CD4-positive, alpha-beta T cell (primary cell): ENCODE data around the gene KRTAP6-1. TPM values are rescaled to one million over a fixed set of nuclear protein-coding genes. Genes with fewer than 3 reads are reported as not detected.

Experiments used
- ATAC-seq: fragments of 200-7000 bp; cut with Tn5 transposase; one replicate; pipeline ENCODE4 v1.10.0; 2022; ENCODE audit warnings: mild to moderate bottlenecking; ENCODE audit not compliant: poor library complexity
- CTCF ChIA-PET: fragments of 350-600 bp; sonication (Branson Sonifier 250); formaldehyde crosslinking; loops from one replicate; lab custom pipeline; 2021; ENCODE audit warnings: antibody characterized with exemption, inconsistent platforms; lab: Charles Lee
- POLR2A ChIA-PET: fragments of 350-600 bp; sonication (Branson Sonifier 250); formaldehyde crosslinking; loops from one replicate; lab custom pipeline; 2021; ENCODE audit warnings: antibody characterized with exemption, inconsistent platforms; lab: Charles Lee
- DNase-seq, 14 experiments: peaks; one replicate each; pipeline ENCODE4 v3.0.0-alpha.2; 2013 to 2020; ENCODE audit warnings: mixed read lengths in 2 of 14
- H3K27ac ChIP-seq, 2 donors: one replicate each; pipeline versions ENCODE4 v1.5.1 to v1.7.0; 2013; ENCODE audit warnings: low read length in 2 of 2, low read depth in 1 of 2, mild to moderate bottlenecking in 1 of 2
- H3K27me3 ChIP-seq, 2 experiments: 1 replicate in 1 of 2; 2 replicates in 1 of 2; pipeline versions ENCODE4 v1.6.1 to v1.7.0; 2013; ENCODE audit warnings: low read length in 2 of 2, control low read depth in 1 of 2, mild to moderate bottlenecking in 1 of 2, moderate library complexity in 1 of 2; ENCODE audit not compliant: insufficient read depth in 2 of 2, control insufficient read depth in 1 of 2
- H3K36me3 ChIP-seq: one replicate; pipeline ENCODE4 v1.6.1; 2013; ENCODE audit warnings: low read length, control low read depth; ENCODE audit not compliant: insufficient read depth
- H3K4me1 ChIP-seq: one replicate; pipeline ENCODE4 v1.6.1; 2013; ENCODE audit warnings: low read length, control low read depth; ENCODE audit not compliant: insufficient read depth
- H3K4me3 ChIP-seq: one replicate; pipeline ENCODE4 v1.5.1; 2013; ENCODE audit warnings: mild to moderate bottlenecking, low read length, moderate library complexity
- H3K9me3 ChIP-seq, 2 experiments: 1 replicate in 1 of 2; 2 replicates in 1 of 2; pipeline versions ENCODE4 v1.6.1 to v1.7.0; 2013; ENCODE audit warnings: low read length in 2 of 2, mild to moderate bottlenecking in 2 of 2, control low read depth in 1 of 2, moderate library complexity in 1 of 2; ENCODE audit not compliant: control insufficient read depth in 1 of 2, insufficient read depth in 1 of 2
- H3K27ac Mint-ChIP-seq: one replicate; pipeline ENCODE4 v1.8.0; 2020; ENCODE audit warnings: mixed read lengths
- H3K27me3 Mint-ChIP-seq: one replicate; pipeline ENCODE4 v1.8.0; 2021; ENCODE audit warnings: mixed read lengths
- H3K36me3 Mint-ChIP-seq: one replicate; pipeline ENCODE4 v1.8.0; 2021; ENCODE audit warnings: low read depth, mixed read lengths
- H3K4me1 Mint-ChIP-seq: one replicate; pipeline ENCODE4 v1.8.0; 2021; ENCODE audit warnings: low read depth, mixed read lengths
- H3K4me3 Mint-ChIP-seq: one replicate; pipeline ENCODE4 v1.8.0; 2020; ENCODE audit warnings: mild to moderate bottlenecking, mixed read lengths
- H3K9me3 Mint-ChIP-seq: one replicate; pipeline ENCODE4 v1.8.0; 2020; ENCODE audit warnings: mixed read lengths
- CTCF ChIP-seq: fragments of 200-600 bp; IDR thresholded peaks from one replicate; pipeline ENCODE4 v1.8.0; 2022; ENCODE audit warnings: antibody characterized with exemption, mild to moderate bottlenecking
- intact Hi-C, 2 experiments: fragments of 100-400 bp; cut with DNase I in 1 of 2; cut with micrococcal nuclease in 1 of 2; formaldehyde crosslinking; loops; one replicate each; pipeline versions ENCODE4 v1.15.1 to v1.9.0; 2023 to 2025; cut with DNase I, micrococcal nuclease
- total RNA-seq, 174 experiments: library from RNA in 2 of 174; stranded (reverse) in 2 of 174; gene quantifications; one replicate each; pipeline ENCODE4 v1.2.3 and lab custom pipeline; 2021 to 2026

Gene KRTAP6-1
- total RNA-seq, 2 experiments from 2014 or later, result not detected

GRCh38 chr21:30629200-30629599 lies 15.5 kb upstream of the KRTAP6-1 start:
- peaks cover 0 to 4% of the 10 kb centered on the region in 2 experiments for H3K9me3 ChIP-seq
- no peaks in the 10 kb centered on the region for H3K4me1 ChIP-seq
- no peak for TF ChIP-seq CTCF
- Mint-ChIP-seq H3K27me3 (no peaks in the 10 kb centered on the region), H3K4me1 (no peaks in the 10 kb centered on the region), H3K9me3 (peaks cover 3% of the 10 kb centered on the region), H3K27ac (no peak overlapping the region), H3K36me3 (no peaks in the 10 kb centered on the region), H3K4me3 (no peak overlapping the region)
- no peaks in the 10 kb centered on the region for H3K36me3 ChIP-seq
- H3K27me3 ChIP-seq, result no peaks in the 10 kb centered on the region
- ChIA-PET POLR2A (no interaction called here), CTCF (no interaction called here)
- DNase-seq (no peak), ATAC-seq (no peak)
- intact Hi-C loops, result no loop called here
- no peak overlapping the region for H3K4me3 ChIP-seq
- no peak overlapping the region for H3K27ac ChIP-seq

GRCh38 chr21:30628109-30628508 lies 14.4 kb upstream of the KRTAP6-1 start:
- ATAC-seq (no peak), DNase-seq (no peak)
- H3K36me3 Mint-ChIP-seq, result no peaks in the 10 kb centered on the region
- intact Hi-C loops, result no loop called here
- no peaks in the 10 kb centered on the region for H3K4me1 ChIP-seq
- no peak overlapping the region for H3K4me3 ChIP-seq
- H3K27ac ChIP-seq, result no peak overlapping the region
- no peaks in the 10 kb centered on the region for H3K4me1 Mint-ChIP-seq
- H3K36me3 ChIP-seq, result no peaks in the 10 kb centered on the region
- TF ChIP-seq CTCF, result no peak
- peaks cover 3% of the 10 kb centered on the region for H3K27me3 Mint-ChIP-seq
- H3K9me3 Mint-ChIP-seq, result peaks cover 3% of the 10 kb centered on the region
- peaks cover 0 to 4% of the 10 kb centered on the region in 2 experiments for H3K9me3 ChIP-seq
- H3K27me3 ChIP-seq, result no peaks in the 10 kb centered on the region
- H3K27ac Mint-ChIP-seq, result no peak overlapping the region
- no peak overlapping the region for H3K4me3 Mint-ChIP-seq
- POLR2A ChIA-PET, result no interaction called here
- CTCF ChIA-PET, result no interaction called here

- Mint-ChIP-seq H3K36me3 (no peaks in the 10 kb centered on the region), H3K27me3 (peaks cover 4% of the 10 kb centered on the region), H3K4me1 (no peaks in the 10 kb centered on the region), H3K4me3 (no peak overlapping the region), H3K27ac (no peak overlapping the region), H3K9me3 (peaks cover 3% of the 10 kb centered on the region)
- no peak overlapping the region for H3K4me3 ChIP-seq
- TF ChIP-seq CTCF, result no peak
- H3K9me3 ChIP-seq, result peaks cover 0 to 4% of the 10 kb centered on the region in 2 experiments
- H3K27ac ChIP-seq, result no peak overlapping the region
- H3K27me3 ChIP-seq, result no peaks in the 10 kb centered on the region
- POLR2A ChIA-PET, result no interaction called here
- DNase-seq (no peak), ATAC-seq (no peak)
- no peaks in the 10 kb centered on the region for H3K36me3 ChIP-seq
- CTCF ChIA-PET, result no interaction called here
- no peaks in the 10 kb centered on the region for H3K4me1 ChIP-seq
- intact Hi-C loops, result no loop called here
Measured at GRCh38 chr21:30625449-30626165, 11.9 kb upstream of the KRTAP6-1 start.
